ENCODE measurements around the gene MYH11.
"Not testable (repeated sequence)": the region's sequence is repeated elsewhere in the genome, so short reads cannot be mapped to it uniquely, and the experiment has no call there.

MYH11 gene

GRCh38 chr16:15682105-15682570 lies 174.7 kb downstream of the MYH11 start:
- Histone ChIP-seq H3K27me3 (ENCODE audit: insufficient read depth, low read depth, severe bottlenecking) (no peaks in the 10 kb centered on the region), H3K4me3 (ENCODE audit: low read depth, low read length) (no peak overlapping the region), H3K27ac (no peak overlapping the region), H3K36me3 (peaks cover 61% of the 10 kb centered on the region), H3K9me3 (ENCODE audit: severe bottlenecking) (no peaks in the 10 kb centered on the region)
- TF ChIP-seq CTCF (IDR thresholded peaks at IDR 0.05; ENCODE audit: low read depth, low read length) = 0 out of 2 replicates have a peak, but pooled peaks have one; percentile 24
- DNase-seq = peak; percentile 14

GRCh38 chr16:15677447-15677846 lies 179.4 kb downstream of the MYH11 start:
- Histone ChIP-seq H3K36me3 (peaks cover 41% of the 10 kb centered on the region), H3K27me3 (ENCODE audit: insufficient read depth, low read depth, severe bottlenecking) (no peaks in the 10 kb centered on the region), H3K9me3 (ENCODE audit: severe bottlenecking) (no peaks in the 10 kb centered on the region), H3K4me3 (ENCODE audit: low read depth, low read length) (no peak overlapping the region), H3K27ac (no peak overlapping the region)
- DNase-seq = no peak
- TF ChIP-seq CTCF (IDR thresholded peaks at IDR 0.05; ENCODE audit: low read depth, low read length) = no peak

GRCh38 chr16:15676506-15676905 lies 180.3 kb downstream of the MYH11 start:
- Histone ChIP-seq H3K36me3 (peaks cover 47% of the 10 kb centered on the region), H3K27me3 (ENCODE audit: insufficient read depth, low read depth, severe bottlenecking) (no peaks in the 10 kb centered on the region), H3K9me3 (ENCODE audit: severe bottlenecking) (no peaks in the 10 kb centered on the region), H3K4me3 (ENCODE audit: low read depth, low read length) (no peak overlapping the region), H3K27ac (no peak overlapping the region)
- no peak for TF ChIP-seq CTCF (IDR thresholded peaks at IDR 0.05; ENCODE audit: low read depth, low read length)
- DNase-seq = no peak

- no peak for DNase-seq
- H3K9me3 ChIP-seq (ENCODE audit: severe bottlenecking) = no peaks in the 10 kb centered on the region
- no peak overlapping the region for H3K4me3 ChIP-seq (ENCODE audit: low read depth, low read length)
- H3K27ac ChIP-seq = no peak overlapping the region
- no peak for TF ChIP-seq CTCF (IDR thresholded peaks at IDR 0.05; ENCODE audit: low read depth, low read length)
- peaks cover 52% of the 10 kb centered on the region for H3K36me3 ChIP-seq
- H3K27me3 ChIP-seq (ENCODE audit: insufficient read depth, low read depth, severe bottlenecking) = no peaks in the 10 kb centered on the region
Measured at GRCh38 chr16:15674571-15674970, 182.3 kb downstream of the MYH11 start.

GRCh38 chr16:15672514-15673167 lies 184.2 kb downstream of the MYH11 start:
- no peak overlapping the region for H3K4me3 ChIP-seq (ENCODE audit: low read depth, low read length)
- no peaks in the 10 kb centered on the region for H3K27me3 ChIP-seq (ENCODE audit: insufficient read depth, low read depth, severe bottlenecking)
- no peak overlapping the region for H3K27ac ChIP-seq
- H3K9me3 ChIP-seq (ENCODE audit: severe bottlenecking) = no peaks in the 10 kb centered on the region
- DNase-seq = no peak
- TF ChIP-seq CTCF (IDR thresholded peaks at IDR 0.05; ENCODE audit: low read depth, low read length) = no peak
- peaks cover 46% of the 10 kb centered on the region for H3K36me3 ChIP-seq

GRCh38 chr16:15672127-15672513 lies 184.7 kb downstream of the MYH11 start:
- not testable (repeated sequence) for H3K27ac ChIP-seq; H3K27me3 ChIP-seq (ENCODE audit: insufficient read depth, low read depth, severe bottlenecking); DNase-seq; H3K9me3 ChIP-seq (ENCODE audit: severe bottlenecking); H3K4me3 ChIP-seq (ENCODE audit: low read depth, low read length)
- peaks cover 48% of the 10 kb centered on the region for H3K36me3 ChIP-seq

All from WERI-Rb-1 (cell line).